NCI-H69 (cell line): Measurements from ENCODE around the gene HES1.
A peak's percentile ranks its signal among the peaks of the same experiment; 100 is the strongest.
"Not testable (repeated sequence)": the region's sequence is repeated elsewhere in the genome, so short reads cannot be mapped to it uniquely, and the experiment has no call there.

Experiments used
- DNase-seq: peaks from one replicate; lab custom pipeline; 2025; lab: John Stamatoyannopoulos, UW

The HES1 gene, protein sequence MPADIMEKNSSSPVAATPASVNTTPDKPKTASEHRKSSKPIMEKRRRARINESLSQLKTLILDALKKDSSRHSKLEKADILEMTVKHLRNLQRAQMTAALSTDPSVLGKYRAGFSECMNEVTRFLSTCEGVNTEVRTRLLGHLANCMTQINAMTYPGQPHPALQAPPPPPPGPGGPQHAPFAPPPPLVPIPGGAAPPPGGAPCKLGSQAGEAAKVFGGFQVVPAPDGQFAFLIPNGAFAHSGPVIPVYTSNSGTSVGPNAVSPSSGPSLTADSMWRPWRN

DNA sequence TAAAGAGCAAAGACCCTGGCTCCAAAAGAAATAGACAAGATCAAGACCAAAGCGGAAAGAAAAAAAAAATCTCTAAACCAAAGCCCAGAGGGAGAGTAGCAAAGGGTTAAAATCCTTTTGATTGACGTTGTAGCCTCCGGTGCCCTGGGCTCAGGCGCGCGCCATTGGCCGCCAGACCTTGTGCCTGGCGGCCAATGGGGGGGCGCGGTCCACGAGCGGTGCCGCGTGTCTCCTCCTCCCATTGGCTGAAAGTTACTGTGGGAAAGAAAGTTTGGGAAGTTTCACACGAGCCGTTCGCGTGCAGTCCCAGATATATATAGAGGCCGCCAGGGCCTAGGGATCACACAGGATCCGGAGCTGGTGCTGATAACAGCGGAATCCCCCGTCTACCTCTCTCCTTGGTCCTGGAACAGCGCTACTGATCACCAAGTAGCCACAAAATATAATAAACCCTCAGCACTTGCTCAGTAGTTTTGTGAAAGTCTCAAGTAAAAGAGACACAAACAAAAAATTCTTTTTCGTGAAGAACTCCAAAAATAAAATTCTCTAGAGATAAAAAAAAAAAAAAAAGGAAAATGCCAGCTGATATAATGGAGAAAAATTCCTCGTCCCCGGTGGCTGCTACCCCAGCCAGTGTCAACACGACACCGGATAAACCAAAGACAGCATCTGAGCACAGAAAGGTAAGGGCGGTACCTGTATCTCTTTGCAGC is at the start of gene HES1:
Gene HES1, plus strand, starts transcription at position 343 of the 713 bp plus-strand sequence. Its CDS starts 233 bp downstream, at position 576.
- peak; percentile 95 for DNase-seq

- DNase-seq, result no peak
Observed at GRCh38 chr3:194086388-194087075, 49.4 kb upstream of the HES1 start.

- no peak for DNase-seq
Observed at GRCh38 chr3:194087280-194087679, 48.7 kb upstream of the HES1 start.

DNA sequence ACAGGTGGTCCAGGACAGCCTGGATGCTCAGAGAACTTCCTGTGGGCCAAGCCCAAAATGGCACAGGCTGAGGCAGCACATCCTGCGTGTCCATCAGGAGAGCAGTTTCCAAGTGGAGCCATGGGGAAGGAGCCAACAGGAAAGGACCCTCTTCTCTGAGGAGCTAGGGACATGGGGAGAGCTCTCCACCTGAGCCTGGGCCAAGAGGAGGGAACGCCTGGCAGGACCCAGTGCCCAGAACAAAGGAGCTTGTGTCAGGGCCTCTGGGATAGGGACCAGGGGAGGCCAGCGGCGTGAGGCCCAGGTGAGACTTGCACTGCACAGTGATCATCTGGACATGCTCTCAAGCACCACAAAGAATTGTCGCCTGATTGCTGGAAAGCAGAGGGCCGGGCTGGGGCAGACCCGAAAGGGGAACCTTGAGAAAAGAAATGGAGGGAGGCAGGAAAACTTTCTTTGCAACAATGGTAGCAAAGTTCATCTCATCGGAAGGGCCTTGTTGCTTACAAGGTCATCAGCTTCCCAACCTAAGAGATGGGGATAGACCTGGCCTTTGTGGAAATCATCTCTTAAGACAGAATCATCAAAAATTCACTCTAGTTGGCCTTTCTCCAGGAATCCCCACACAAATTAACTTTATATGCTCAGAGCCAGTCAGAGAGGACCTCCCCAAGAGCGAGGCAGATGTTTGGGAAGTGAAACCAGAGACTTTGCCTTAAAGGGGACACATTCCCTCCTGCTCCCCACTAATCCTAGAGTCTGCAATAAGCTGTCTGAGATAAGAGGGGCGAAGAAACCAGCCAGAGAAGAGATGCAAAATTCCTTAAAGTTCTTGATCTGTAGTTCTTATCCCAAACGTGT is 47.7 kb upstream of the HES1 start:
- DNase-seq, result no peak

DNA sequence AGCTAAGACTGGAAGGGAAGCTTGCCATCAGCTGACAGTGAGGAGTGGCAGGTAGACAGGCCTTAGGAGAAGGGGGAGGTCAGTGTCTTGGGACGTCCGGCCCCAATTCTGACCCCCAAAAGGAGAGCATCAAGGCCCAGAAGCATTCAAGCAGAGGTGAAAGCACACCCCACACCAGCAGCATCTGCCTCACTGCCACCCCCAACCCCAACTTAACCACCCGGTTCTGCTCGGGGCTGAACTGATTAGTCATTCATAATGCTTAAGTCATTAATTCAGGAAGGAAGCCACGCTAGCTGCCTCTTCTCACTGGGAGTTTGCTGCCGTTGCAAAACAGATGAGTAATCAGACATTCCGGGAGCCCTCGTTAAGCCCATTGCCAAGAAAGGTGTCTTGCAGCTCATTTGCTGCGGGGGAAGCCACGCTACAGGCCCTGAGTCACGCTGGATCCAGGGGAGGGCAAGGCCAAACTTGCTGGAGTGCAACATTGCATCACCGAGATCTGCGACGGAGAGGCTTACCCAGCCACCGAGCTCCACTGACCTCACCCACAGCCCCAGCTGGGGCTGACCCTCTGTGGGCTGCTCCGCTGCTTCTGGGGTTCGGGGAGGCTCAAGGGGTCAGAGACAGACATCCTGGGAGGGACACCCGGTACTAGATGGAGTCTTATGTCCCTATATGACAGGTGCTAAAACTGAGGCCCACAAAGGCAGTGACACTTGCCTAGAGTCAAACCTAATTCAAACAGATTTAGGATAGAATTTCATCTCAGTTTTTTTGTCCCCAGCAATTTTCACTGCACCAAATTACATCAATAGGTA is 46.4 kb upstream of the HES1 start:
- peak; percentile 67 for DNase-seq

GRCh38 chr3:194090178-194090555 is 45.8 kb upstream of the HES1 start:
- DNase-seq, result not testable (repeated sequence)

DNA sequence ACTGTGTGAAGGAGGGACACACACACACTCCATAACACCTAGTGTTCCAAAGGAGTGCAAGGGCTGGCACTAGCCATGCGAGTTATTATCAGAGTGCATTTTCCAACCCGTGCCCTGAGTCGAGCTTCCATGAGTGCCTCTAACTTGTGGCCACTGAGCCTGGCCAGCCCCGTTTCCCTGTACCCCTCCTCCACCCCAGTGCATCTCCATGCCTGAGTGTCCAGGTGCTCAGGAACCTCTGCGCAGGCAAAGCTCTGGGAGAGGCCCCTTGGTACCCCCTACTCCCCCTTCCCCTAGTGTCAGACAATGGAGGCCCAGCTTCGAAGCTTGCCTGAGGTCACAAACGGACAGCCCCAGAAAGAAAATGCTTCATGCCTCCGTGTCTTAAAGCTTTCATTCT is 45.2 kb upstream of the HES1 start:
- no peak for DNase-seq

DNA sequence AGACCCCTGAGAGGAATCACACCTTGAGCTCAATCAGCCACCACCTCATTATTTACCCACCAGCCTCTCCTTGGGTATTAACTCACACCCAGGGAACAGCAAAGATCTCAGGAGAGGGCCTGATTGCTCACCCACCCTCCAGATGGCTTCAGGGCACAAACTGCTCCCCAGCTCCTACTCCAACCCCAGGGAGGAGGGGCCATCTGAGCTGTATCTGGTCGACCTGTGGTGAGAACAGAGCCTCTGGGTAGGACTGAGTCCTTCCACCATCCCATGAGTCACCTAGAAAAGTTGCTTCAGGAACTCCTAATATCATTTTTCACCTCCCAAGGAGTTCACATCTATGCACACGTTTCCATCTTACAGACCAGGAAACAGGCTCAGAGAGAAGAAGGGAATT is 44.8 kb upstream of the HES1 start:
- peak; percentile 71 for DNase-seq

GRCh38 chr3:194091897-194092296 is 44.1 kb upstream of the HES1 start:
- not testable (repeated sequence) for DNase-seq

- DNase-seq, result no peak
Observed at GRCh38 chr3:194092881-194093301, 43.1 kb upstream of the HES1 start.

DNA sequence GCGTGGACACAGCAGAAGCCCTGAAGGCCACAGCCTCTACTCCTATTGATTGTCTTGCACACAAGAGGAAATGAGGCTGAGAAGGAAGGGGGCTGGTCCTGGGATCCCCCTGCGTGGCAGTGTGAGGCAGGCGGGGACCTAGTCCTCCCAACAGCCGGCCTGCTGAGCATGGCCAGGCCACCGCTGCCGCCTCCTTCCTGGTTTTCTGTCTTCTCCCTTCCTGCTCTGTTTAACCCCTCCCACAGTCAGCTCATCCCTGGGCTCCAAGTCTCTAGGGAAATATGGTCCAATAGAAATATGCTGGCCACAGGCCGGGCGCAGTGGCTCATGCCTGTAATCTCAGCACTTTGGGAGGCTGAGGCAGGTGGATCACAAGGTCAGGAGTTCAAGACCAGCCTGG is 42.1 kb upstream of the HES1 start:
- DNase-seq, result no peak

- DNase-seq, result peak; percentile 98
Observed at GRCh38 chr3:194095464-194095863, 40.5 kb upstream of the HES1 start.

GRCh38 chr3:194095902-194096301 is 40.0 kb upstream of the HES1 start:
- DNase-seq, result no peak

- DNase-seq, result no peak
Observed at GRCh38 chr3:194097141-194097882, 38.6 kb upstream of the HES1 start.

- DNase-seq, result no peak
Observed at GRCh38 chr3:194098081-194098842, 37.7 kb upstream of the HES1 start.

- no peak for DNase-seq
Observed at GRCh38 chr3:194098843-194099183, 37.1 kb upstream of the HES1 start.

DNA sequence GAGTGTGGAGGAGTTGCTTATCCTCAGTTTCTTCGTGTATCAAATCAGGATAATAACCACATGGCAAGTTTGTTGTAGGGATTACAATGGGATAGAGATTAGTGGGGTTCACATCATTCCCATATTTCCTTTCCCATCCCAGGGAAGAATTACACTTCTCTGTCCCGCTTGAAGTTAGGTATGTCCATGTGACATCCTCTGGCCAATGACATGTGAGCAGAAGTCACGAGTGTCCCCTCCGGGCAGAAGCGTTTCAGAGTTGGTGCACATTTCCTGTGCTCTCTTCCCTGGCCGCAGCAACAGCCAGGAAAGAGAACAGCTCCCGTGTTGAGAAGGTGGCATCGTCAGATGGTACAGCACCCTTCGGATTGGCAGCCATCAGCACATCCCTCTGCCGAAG is 36.7 kb upstream of the HES1 start:
- DNase-seq, result no peak

DNA sequence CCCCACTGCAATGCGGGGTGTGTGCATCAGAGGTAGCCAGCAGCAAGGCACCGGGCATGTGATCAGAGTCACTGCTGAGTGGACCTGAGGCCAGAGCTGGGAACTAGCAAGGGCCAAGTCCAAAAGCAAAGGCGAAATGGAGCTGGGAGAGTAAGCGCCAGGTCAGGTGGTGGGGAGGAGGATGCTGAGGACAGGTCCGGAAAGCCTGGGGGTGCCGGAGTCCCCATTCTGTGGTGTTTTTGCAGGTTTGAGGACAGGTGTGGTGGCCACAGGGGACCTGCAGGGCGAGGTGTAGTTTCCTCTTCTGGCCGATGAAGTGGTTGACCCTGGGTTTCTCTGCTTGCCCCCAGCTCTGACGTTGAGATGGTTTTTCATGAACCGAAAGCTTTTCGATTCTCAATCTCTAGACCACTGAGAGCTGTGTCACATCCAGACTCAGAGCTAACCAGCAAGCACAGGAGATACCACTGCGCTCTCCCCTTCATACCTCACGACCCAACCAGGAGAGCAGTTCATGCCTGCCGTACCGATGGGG is 35.0 kb upstream of the HES1 start:
- no peak for DNase-seq

GRCh38 chr3:194101592-194102432 is 34.1 kb upstream of the HES1 start:
- no peak for DNase-seq
